ENCODE data around the gene PNPLA7.

- no peak for TF ChIP-seq EZH2 (IDR thresholded peaks at IDR 0.05; ENCODE audit: borderline replicate concordance, low read depth, low read length, severe bottlenecking)
- no peak for TF ChIP-seq CTCF (IDR thresholded peaks at IDR 0.05; ENCODE audit: borderline replicate concordance, extremely low read depth, low read length, poor library complexity, severe bottlenecking)
These were observed 98.0 kb downstream of the PNPLA7 start for GRCh38 chr9:137452006-137452760.
